Measurements from ENCODE around the gene PRR30.

PRR30 gene

GRCh38 chr2:27162151-27163121 lies 23.2 kb upstream of the PRR30 start:
- TF ChIP-seq CTCF (IDR thresholded peaks at IDR 0.05; ENCODE audit: low read depth, low read length), result no peak
- no peak overlapping the region; the same call in 1 of the 2 replicates for H3K4me3 ChIP-seq (ENCODE audit: low read depth, low read length)

- no peak overlapping the region for H3K4me3 ChIP-seq (ENCODE audit: low read depth, low read length)
Observed at GRCh38 chr2:27160191-27160590, 21.0 kb upstream of the PRR30 start.

GRCh38 chr2:27159271-27159670 lies 20.1 kb upstream of the PRR30 start:
- no peak overlapping the region for H3K4me3 ChIP-seq (ENCODE audit: low read depth, low read length)
- no peak for TF ChIP-seq CTCF (IDR thresholded peaks at IDR 0.05; ENCODE audit: low read depth, low read length)

More at GRCh38 chr2:27160191-27160590, 21.0 kb upstream of the PRR30 start:
- no peak for TF ChIP-seq CTCF (IDR thresholded peaks at IDR 0.05; ENCODE audit: low read depth, low read length)

GRCh38 chr2:27158468-27158867 lies 19.3 kb upstream of the PRR30 start:
- no peak overlapping the region for H3K4me3 ChIP-seq (ENCODE audit: low read depth, low read length)

GRCh38 chr2:27155069-27155520 lies 15.9 kb upstream of the PRR30 start:
- TF ChIP-seq CTCF (IDR thresholded peaks at IDR 0.05; ENCODE audit: low read depth, low read length), result no peak
- H3K4me3 ChIP-seq (ENCODE audit: low read depth, low read length), result no peak overlapping the region

More at GRCh38 chr2:27158468-27158867, 19.3 kb upstream of the PRR30 start:
- TF ChIP-seq CTCF (IDR thresholded peaks at IDR 0.05; ENCODE audit: low read depth, low read length), result no peak

GRCh38 chr2:27154488-27154887 lies 15.3 kb upstream of the PRR30 start:
- H3K4me3 ChIP-seq (ENCODE audit: low read depth, low read length), result no peak overlapping the region
- no peak for TF ChIP-seq CTCF (IDR thresholded peaks at IDR 0.05; ENCODE audit: low read depth, low read length)

- TF ChIP-seq CTCF (IDR thresholded peaks at IDR 0.05; ENCODE audit: low read depth, low read length), result no peak
Observed at GRCh38 chr2:27152796-27153464, 13.7 kb upstream of the PRR30 start.

More at GRCh38 chr2:27152796-27153464, 13.7 kb upstream of the PRR30 start:
- H3K4me3 ChIP-seq (ENCODE audit: low read depth, low read length), result no peak overlapping the region
